Stomach (tissue), 9 donors: Measurements from ENCODE around the gene PIP5K1B. TPM values are rescaled to one million over a fixed set of nuclear protein-coding genes. Genes with fewer than 3 reads are reported as not detected.
A peak's percentile ranks its signal among the peaks of the same experiment; 100 is the strongest.

Experiments used
- DNase-seq, 2 donors: peaks; one replicate each; pipeline versions ENCODE4 v3.0.0 to v3.0.0-alpha.2; 2013 to 2019
- H3K27ac ChIP-seq, 5 donors: fragments of 200-600 bp in 4 of 5; sonication (generic) in 4 of 5; one replicate each; pipeline ENCODE4 v1.5.1; 2013 to 2019; ENCODE audit warnings: mild to moderate bottlenecking in 1 of 5, moderate library complexity in 1 of 5
- H3K27me3 ChIP-seq, 3 donors: fragments of 200-600 bp; sonication (generic); one replicate each; pipeline ENCODE4 v1.5.1; 2017 to 2019; ENCODE audit warnings: mixed run types in 1 of 3
- H3K36me3 ChIP-seq, 4 donors: fragments of 200-600 bp; sonication (generic); 1 replicate in 3 of 4; 2 replicates in 1 of 4; pipeline ENCODE4 v1.5.1; 2016 to 2019
- H3K4me1 ChIP-seq, 4 donors: fragments of 200-600 bp; sonication (generic); one replicate each; pipeline ENCODE4 v1.5.1; 2016 to 2019
- H3K4me3 ChIP-seq, 4 donors: fragments of 200-600 bp; sonication (generic) in 3 of 4; one replicate each; pipeline ENCODE4 v1.5.1; 2016 to 2019; ENCODE audit warnings: mild to moderate bottlenecking in 1 of 4
- H3K9me3 ChIP-seq, 4 donors: fragments of 200-600 bp; sonication (generic); one replicate each; pipeline ENCODE4 v1.5.1; 2016 to 2019
- EP300 ChIP-seq: sonication (generic); formaldehyde crosslinking; IDR thresholded peaks from one replicate; pipeline ENCODE4 v1.6.1; 2017; ENCODE audit warnings: antibody characterized with exemption
- POLR2A ChIP-seq, 4 donors: fragments of 450-650 bp; IDR thresholded peaks; one replicate each; pipeline ENCODE4 v1.6.1; 2016; ENCODE audit warnings: antibody characterized with exemption in 4 of 4, control low read depth in 2 of 4, mild to moderate bottlenecking in 1 of 4, moderate library complexity in 1 of 4
- POLR2AphosphoS5 ChIP-seq, 3 donors: sonication (generic); formaldehyde crosslinking; IDR thresholded peaks; one replicate each; pipeline ENCODE4 v1.6.1; 2016; ENCODE audit warnings: antibody characterized with exemption in 3 of 3
- WGBS, 5 donors: extraction: QIAGEN DNeasy Blood & Tissue Kit in 3 of 5; methylation state at CpG; one replicate each; pipeline versions ENCODE4 v1.1.5 to v1.1.7; 2013 to 2018; 5-methylcytosine and 5-hydroxymethylcytosine counted together
- intact Hi-C: fragments of 100-400 bp; cut with DNase I; formaldehyde crosslinking; loops from one replicate; pipeline ENCODE4 v1.15.1; 2023; ENCODE audit warnings: low total_unique reads
- polyA plus RNA-seq, 3 donors: library from polyadenylated mRNA; stranded (reverse); fragments of 200-250 nt; gene quantifications; one replicate each; pipeline ENCODE4 v1.2.3, GENCODE V29; 2013
- total RNA-seq, 5 donors: library from RNA; depleted of rRNA; stranded (reverse); fragments of >200 nt; gene quantifications; one replicate each; pipeline versions ENCODE4 v1.1.0 to v1.2.3, GENCODE V29; 2014 to 2016
- TF ChIP-seq, protein P1 (sequence below), 7 experiments: fragments of 450-650 bp in 4 of 7; fragments of 200-600 bp in 3 of 7; sonication (generic) in 3 of 7; IDR thresholded peaks; one replicate each; pipeline ENCODE4 v1.5.1; 2016 to 2019; ENCODE audit warnings: antibody characterized with exemption in 7 of 7, control low read depth in 2 of 7, mild to moderate bottlenecking in 1 of 7
- donor health status: healthy with polysubstance abuse.
- donor health status: Bipolar disorder and iron deficiency.
- donor health status: healthy.

The PIP5K1B gene
- total and polyA plus RNA-seq, 8 donors = 2.3 to 33.8 (median 16.6) TPM

DNA sequence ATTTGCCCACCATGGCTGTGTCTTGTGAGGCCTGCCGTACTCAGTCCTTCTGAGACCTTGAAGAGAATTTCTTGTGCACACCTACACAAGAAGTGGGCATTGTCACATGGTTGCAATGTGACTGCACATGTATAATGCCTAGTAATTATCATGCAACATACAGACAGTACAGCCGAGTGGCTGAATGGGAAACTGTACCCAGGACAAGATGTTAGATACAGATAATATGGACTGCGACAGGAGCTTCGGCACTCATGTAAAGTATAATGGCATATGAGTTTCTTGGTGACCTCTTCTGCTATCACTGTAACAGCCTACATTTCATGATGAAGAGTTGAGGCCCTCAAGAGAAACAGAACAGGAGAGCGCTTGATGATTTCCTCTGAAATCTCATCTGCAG, 313.7 kb downstream of the PIP5K1B start:
- no peaks in the 10 kb centered on the region for H3K27me3 ChIP-seq
- WGBS, 5 donors = 74 to 80% (median 76%) methylated on average over 5 of the region's 5 CpGs
- peaks cover 0 to 14% (median 2%) of the 10 kb centered on the region in 4 donors for H3K4me1 ChIP-seq
- H3K4me3 ChIP-seq = no peak overlapping the region
- intact Hi-C loops = no loop called here
- DNase-seq = no peak
- TF ChIP-seq EP300 = no peak
- TF ChIP-seq POLR2AphosphoS5 (IDR thresholded peaks at IDR 0.05) = no peak
- TF ChIP-seq POLR2A (IDR thresholded peaks at IDR 0.05) = no peak
- TF ChIP-seq, protein P1, sequence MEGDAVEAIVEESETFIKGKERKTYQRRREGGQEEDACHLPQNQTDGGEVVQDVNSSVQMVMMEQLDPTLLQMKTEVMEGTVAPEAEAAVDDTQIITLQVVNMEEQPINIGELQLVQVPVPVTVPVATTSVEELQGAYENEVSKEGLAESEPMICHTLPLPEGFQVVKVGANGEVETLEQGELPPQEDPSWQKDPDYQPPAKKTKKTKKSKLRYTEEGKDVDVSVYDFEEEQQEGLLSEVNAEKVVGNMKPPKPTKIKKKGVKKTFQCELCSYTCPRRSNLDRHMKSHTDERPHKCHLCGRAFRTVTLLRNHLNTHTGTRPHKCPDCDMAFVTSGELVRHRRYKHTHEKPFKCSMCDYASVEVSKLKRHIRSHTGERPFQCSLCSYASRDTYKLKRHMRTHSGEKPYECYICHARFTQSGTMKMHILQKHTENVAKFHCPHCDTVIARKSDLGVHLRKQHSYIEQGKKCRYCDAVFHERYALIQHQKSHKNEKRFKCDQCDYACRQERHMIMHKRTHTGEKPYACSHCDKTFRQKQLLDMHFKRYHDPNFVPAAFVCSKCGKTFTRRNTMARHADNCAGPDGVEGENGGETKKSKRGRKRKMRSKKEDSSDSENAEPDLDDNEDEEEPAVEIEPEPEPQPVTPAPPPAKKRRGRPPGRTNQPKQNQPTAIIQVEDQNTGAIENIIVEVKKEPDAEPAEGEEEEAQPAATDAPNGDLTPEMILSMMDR (IDR thresholded peaks at IDR 0.05) = no peak
- H3K27ac ChIP-seq = no peak overlapping the region
- H3K36me3 ChIP-seq = no peaks in the 10 kb centered on the region
- H3K9me3 ChIP-seq = no peaks in the 10 kb centered on the region

DNA sequence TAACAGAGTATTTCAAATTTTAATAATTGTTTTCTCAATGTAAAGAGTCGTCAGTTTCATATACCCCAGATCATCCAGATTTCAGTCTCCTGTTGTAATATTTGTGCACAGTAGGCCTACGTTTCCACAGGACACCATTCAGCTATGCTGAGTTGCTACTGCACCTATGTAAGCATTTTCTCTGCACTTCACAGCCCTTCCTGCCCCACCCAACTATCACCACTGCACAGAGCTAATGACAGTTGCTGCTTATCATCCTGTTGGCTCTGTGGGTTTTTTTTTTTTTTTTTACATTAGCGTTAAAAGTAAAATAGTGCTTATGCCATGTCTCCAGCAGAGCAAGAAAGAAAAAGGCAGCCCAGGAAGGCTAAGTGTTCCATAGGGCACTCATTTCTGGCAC, 314.8 kb downstream of the PIP5K1B start:
- 49 to 62% (median 50%) methylated on average over 3 of the region's 3 CpGs for WGBS, 5 donors
- no peak overlapping the region for H3K4me3 ChIP-seq
- peak in 1 of 2 donors; percentile 58 for DNase-seq
- no peaks in the 10 kb centered on the region for H3K36me3 ChIP-seq
- no peak for TF ChIP-seq POLR2AphosphoS5 (IDR thresholded peaks at IDR 0.05)
- TF ChIP-seq POLR2A (IDR thresholded peaks at IDR 0.05) = no peak
- TF ChIP-seq, protein P1 (IDR thresholded peaks at IDR 0.05) = no peak
- TF ChIP-seq EP300 = no peak
- H3K27me3 ChIP-seq = no peaks in the 10 kb centered on the region
- H3K9me3 ChIP-seq = no peaks in the 10 kb centered on the region
- peaks cover 0 to 18% (median 3%) of the 10 kb centered on the region in 4 donors for H3K4me1 ChIP-seq
- H3K27ac ChIP-seq = no peak overlapping the region
- intact Hi-C loops = loop anchor here (10.0 kb wide), 1 partner anchor 425 kb away; no protein-coding TSS in a partner anchor

DNA sequence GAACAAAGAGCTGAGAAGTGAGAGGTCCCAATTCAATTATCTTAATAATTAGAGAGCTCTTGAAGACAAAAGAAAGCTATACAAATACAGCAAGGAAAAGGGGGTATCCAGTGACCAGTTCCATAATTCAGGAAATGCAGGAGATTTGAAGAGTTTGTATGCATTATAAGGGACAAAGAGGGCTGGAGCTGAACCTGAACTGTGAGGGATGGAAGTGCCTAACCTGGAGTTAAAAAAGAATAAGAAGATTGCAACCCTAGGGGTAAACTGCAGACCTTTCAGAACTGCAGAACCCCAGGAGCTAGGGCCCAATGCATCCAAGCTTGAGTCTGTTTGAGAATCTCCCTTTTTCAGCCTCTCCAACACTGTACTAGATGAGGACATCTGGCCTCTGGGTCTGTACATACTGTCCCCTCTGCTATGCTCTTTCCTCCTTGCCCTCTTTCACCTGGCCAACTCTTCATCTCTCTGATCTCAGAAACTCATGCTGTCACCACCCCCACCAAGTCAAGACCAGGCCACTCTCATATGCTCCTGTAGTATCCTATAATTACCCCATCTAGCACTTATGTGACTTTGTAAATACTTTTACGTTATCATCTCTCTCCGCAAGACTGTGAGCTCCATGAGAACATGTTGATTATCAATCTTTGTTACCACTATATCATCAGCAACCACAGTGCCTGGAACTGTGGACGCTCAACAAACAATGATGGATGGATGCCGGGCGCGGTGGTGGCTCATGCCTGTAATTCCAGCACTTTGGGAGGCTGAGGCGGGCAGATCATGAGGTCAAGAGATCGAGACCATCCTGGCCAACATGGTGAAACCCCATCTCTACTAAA, 315.5 kb downstream of the PIP5K1B start:
- DNase-seq = no peak
- H3K27ac ChIP-seq = no peak overlapping the region
- TF ChIP-seq EP300 = no peak
- TF ChIP-seq, protein P1 (IDR thresholded peaks at IDR 0.05) = no peak
- no peak for TF ChIP-seq POLR2AphosphoS5 (IDR thresholded peaks at IDR 0.05)
- no peak for TF ChIP-seq POLR2A (IDR thresholded peaks at IDR 0.05)
- intact Hi-C loops = loop anchor here (10.0 kb wide), 1 partner anchor 426 kb away; no protein-coding TSS in a partner anchor
- 89 to 95% (median 92%) methylated on average over 8 of the region's 8 CpGs for WGBS, 5 donors
- H3K9me3 ChIP-seq = no peaks in the 10 kb centered on the region
- no peak overlapping the region for H3K4me3 ChIP-seq
- no peaks in the 10 kb centered on the region for H3K27me3 ChIP-seq
- H3K36me3 ChIP-seq = no peaks in the 10 kb centered on the region
- peaks cover 0 to 18% (median 3%) of the 10 kb centered on the region in 4 donors for H3K4me1 ChIP-seq

DNA sequence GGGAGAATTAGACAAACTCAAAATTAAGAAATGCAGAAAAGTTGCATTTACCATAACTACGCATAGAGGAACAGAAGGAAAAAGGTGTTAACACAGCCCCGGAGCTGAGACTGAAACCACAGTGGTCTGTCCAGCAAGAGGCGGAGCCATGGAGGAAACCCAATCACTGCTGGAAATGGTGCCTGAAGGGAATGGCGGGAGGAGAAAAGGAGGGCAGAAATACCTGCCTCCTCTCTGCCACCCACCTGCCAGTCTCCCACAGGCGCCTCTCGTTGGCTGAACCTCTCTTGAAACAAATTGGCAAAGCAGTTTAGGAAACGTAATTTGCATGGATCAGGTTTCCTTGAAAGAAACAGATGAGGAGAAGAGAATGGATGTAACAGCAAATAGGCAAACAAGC, 318.6 kb downstream of the PIP5K1B start:
- TF ChIP-seq POLR2A (IDR thresholded peaks at IDR 0.05) = no peak
- no peak for TF ChIP-seq POLR2AphosphoS5 (IDR thresholded peaks at IDR 0.05)
- TF ChIP-seq EP300 = no peak
- TF ChIP-seq, protein P1 (IDR thresholded peaks at IDR 0.05) = no peak
- no peaks in the 10 kb centered on the region for H3K36me3 ChIP-seq
- peak; percentile 40 to 45 for DNase-seq
- WGBS, 5 donors = 21 to 41% (median 34%) methylated on average over 7 of the region's 7 CpGs
- intact Hi-C loops = loop anchor here (10.0 kb wide), 1 partner anchor 429 kb away; no protein-coding TSS in a partner anchor
- H3K27ac ChIP-seq = no peak overlapping the region
- peak overlapping the region; percentile 25 to 26 (median 26) for H3K4me3 ChIP-seq
- H3K9me3 ChIP-seq = no peaks in the 10 kb centered on the region
- H3K4me1 ChIP-seq = peaks cover 0 to 14% (median 5%) of the 10 kb centered on the region in 4 donors
- H3K27me3 ChIP-seq = no peaks in the 10 kb centered on the region
